Measurements from ENCODE around the gene MYORG.

GRCh38 chr9:34375901-34376595 is 650 bp downstream of the MYORG start:
- TF ChIP-seq CSRNP3 (CRISPR knock-in tag; IDR thresholded peaks at IDR 0.05) (no peak), PPARA (CRISPR knock-in tag; IDR thresholded peaks at IDR 0.05; ENCODE audit: borderline replicate concordance) (no peak), PATZ1 (CRISPR knock-in tag; IDR thresholded peaks at IDR 0.05; ENCODE audit: borderline replicate concordance) (no peak), ARNTL (CRISPR knock-in tag; IDR thresholded peaks at IDR 0.05; ENCODE audit: borderline replicate concordance, low read depth) (no peak), OSR1 (CRISPR knock-in tag; IDR thresholded peaks at IDR 0.05) (no peak), TCF4 (CRISPR knock-in tag; IDR thresholded peaks at IDR 0.05; ENCODE audit: borderline replicate concordance) (no peak), ISL1 (CRISPR knock-in tag; IDR thresholded peaks at IDR 0.05) (no peak), ZC3H10 (CRISPR knock-in tag; IDR thresholded peaks at IDR 0.05) (no peak), ZFP30 (CRISPR knock-in tag; IDR thresholded peaks at IDR 0.05) (no peak), ZNF565 (CRISPR knock-in tag; conservative IDR thresholded peaks at IDR 0.05; ENCODE audit: low read depth) (no peak)
